Measurements from ENCODE around the gene FGD6. TPM values are rescaled to one million over a fixed set of nuclear protein-coding genes. Genes with fewer than 3 reads are reported as not detected.

The FGD6 gene
- total RNA-seq, 1 donor from 2014 or later: 42.1 TPM

DNA sequence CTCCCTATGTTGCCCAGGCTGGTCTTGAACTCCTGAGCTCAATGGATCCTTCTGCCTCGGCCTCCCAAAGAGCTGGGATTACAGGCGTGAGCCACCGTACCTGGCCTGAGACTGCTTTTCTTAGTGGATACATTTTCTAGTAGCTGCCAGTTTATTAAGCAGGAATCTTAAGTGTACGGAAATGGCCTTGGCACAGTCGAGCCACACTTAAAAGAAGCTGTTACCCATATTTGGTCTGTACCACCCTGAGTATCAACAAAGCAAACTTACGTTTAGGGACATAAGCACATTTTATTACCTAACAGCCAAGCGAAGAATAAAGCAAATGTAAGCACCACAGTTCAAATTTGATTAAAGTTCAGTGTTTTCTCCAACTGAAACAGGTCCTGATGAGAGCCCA lies 93.2 kb downstream of the FGD6 start:
- no peak for DNase-seq
- TF ChIP-seq, protein P1, sequence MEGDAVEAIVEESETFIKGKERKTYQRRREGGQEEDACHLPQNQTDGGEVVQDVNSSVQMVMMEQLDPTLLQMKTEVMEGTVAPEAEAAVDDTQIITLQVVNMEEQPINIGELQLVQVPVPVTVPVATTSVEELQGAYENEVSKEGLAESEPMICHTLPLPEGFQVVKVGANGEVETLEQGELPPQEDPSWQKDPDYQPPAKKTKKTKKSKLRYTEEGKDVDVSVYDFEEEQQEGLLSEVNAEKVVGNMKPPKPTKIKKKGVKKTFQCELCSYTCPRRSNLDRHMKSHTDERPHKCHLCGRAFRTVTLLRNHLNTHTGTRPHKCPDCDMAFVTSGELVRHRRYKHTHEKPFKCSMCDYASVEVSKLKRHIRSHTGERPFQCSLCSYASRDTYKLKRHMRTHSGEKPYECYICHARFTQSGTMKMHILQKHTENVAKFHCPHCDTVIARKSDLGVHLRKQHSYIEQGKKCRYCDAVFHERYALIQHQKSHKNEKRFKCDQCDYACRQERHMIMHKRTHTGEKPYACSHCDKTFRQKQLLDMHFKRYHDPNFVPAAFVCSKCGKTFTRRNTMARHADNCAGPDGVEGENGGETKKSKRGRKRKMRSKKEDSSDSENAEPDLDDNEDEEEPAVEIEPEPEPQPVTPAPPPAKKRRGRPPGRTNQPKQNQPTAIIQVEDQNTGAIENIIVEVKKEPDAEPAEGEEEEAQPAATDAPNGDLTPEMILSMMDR (IDR thresholded peaks at IDR 0.05; ENCODE audit: partially characterized antibody, unreplicated experiment): no peak
- no peak overlapping the region for H3K4me3 Mint-ChIP-seq (ENCODE audit: unreplicated experiment)
- no peaks in the 10 kb centered on the region for H3K27me3 Mint-ChIP-seq (ENCODE audit: unreplicated experiment)
- H3K9me3 Mint-ChIP-seq (ENCODE audit: unreplicated experiment): no peaks in the 10 kb centered on the region
- H3K4me1 Mint-ChIP-seq (ENCODE audit: low read depth, unreplicated experiment): no peaks in the 10 kb centered on the region
- no peak overlapping the region for H3K27ac Mint-ChIP-seq (ENCODE audit: unreplicated experiment)
- H3K36me3 Mint-ChIP-seq (ENCODE audit: unreplicated experiment): no peaks in the 10 kb centered on the region

DNA sequence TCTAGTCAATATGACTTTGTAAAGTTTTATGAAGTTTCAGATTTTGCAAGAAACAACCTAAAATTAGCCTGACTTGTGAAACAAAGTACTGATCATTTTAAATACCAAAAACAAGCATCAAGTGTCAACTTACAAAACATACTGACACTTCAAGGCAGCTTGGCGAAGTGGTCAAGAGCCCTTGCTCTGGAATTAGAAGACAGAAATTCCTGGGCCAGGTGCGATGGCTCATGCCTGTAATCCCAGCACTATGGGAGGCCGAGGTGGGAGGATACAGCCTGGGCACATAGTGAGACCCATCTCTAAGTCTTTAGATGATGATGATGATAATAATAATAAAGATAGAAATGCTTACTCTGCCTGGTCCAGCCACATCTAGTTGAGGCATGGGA lies 98.5 kb downstream of the FGD6 start:
- Mint-ChIP-seq H3K27me3 (ENCODE audit: unreplicated experiment) (no peaks in the 10 kb centered on the region), H3K4me3 (ENCODE audit: unreplicated experiment) (no peak overlapping the region), H3K27ac (ENCODE audit: unreplicated experiment) (no peak overlapping the region), H3K9me3 (ENCODE audit: unreplicated experiment) (no peaks in the 10 kb centered on the region), H3K36me3 (ENCODE audit: unreplicated experiment) (no peaks in the 10 kb centered on the region), H3K4me1 (ENCODE audit: low read depth, unreplicated experiment) (no peaks in the 10 kb centered on the region)
- TF ChIP-seq, protein P1 (IDR thresholded peaks at IDR 0.05; ENCODE audit: partially characterized antibody, unreplicated experiment): no peak
- no peak for DNase-seq

DNA sequence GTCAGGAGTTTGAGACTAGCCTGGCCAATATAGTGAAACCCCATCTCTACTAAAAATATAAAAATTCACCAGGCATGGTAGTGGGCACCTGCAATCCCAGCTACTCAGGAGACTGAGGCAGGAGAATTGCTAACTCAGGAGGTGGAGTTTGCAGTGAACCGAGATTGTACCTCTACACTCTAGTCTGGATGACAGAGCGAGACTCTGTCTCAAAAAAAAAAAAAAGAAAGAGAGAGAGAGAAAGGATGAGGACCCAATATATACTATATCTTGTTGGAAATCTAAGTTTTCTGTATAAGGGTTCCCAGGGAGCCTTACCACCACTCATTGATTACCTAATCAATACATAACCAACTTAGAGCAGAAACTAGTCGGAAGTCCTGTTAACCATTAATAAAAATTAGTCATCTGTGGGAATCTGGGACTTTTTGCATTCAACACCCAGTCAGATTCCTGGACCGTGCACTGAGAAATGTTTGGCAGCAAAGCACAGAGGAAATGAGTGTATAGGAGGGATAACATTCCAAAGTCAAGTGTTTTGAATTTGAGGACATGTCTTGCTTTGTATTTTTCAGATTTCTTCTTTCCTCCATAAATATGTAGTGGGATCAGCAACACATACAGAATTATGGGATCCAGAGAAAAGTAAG lies 99.0 kb downstream of the FGD6 start:
- no peak for DNase-seq
- TF ChIP-seq, protein P1 (IDR thresholded peaks at IDR 0.05; ENCODE audit: partially characterized antibody, unreplicated experiment): no peak
- Mint-ChIP-seq H3K4me1 (ENCODE audit: low read depth, unreplicated experiment) (no peaks in the 10 kb centered on the region), H3K36me3 (ENCODE audit: unreplicated experiment) (no peaks in the 10 kb centered on the region), H3K4me3 (ENCODE audit: unreplicated experiment) (no peak overlapping the region), H3K27ac (ENCODE audit: unreplicated experiment) (no peak overlapping the region), H3K9me3 (ENCODE audit: unreplicated experiment) (no peaks in the 10 kb centered on the region), H3K27me3 (ENCODE audit: unreplicated experiment) (no peaks in the 10 kb centered on the region)

DNA sequence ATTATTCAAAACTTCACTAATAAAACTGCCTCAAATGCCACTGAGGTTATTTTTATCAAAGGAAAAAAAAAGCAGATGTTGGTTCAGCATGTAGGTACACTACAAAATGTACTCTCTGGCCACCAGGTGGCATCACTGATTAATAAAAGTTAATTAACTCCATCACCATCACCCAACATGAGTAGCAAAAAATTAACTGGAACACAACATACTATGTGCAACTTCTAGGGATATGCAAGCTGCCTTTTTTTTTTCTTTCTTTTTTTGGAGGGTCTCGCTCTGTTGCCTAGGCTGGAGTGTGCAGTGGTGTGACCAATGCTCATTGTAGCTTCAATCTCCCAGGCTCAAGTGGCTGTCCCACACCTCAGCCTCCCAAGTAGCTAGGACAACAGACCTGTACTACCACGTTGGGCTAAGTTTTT lies 100.1 kb downstream of the FGD6 start:
- Mint-ChIP-seq H3K9me3 (ENCODE audit: unreplicated experiment) (peaks cover 1% of the 10 kb centered on the region), H3K27ac (ENCODE audit: unreplicated experiment) (no peak overlapping the region), H3K4me1 (ENCODE audit: low read depth, unreplicated experiment) (no peaks in the 10 kb centered on the region), H3K27me3 (ENCODE audit: unreplicated experiment) (no peaks in the 10 kb centered on the region), H3K4me3 (ENCODE audit: unreplicated experiment) (no peak overlapping the region), H3K36me3 (ENCODE audit: unreplicated experiment) (no peaks in the 10 kb centered on the region)
- DNase-seq: peak; percentile 21
- TF ChIP-seq, protein P1 (IDR thresholded peaks at IDR 0.05; ENCODE audit: partially characterized antibody, unreplicated experiment): peak; percentile 82

DNA sequence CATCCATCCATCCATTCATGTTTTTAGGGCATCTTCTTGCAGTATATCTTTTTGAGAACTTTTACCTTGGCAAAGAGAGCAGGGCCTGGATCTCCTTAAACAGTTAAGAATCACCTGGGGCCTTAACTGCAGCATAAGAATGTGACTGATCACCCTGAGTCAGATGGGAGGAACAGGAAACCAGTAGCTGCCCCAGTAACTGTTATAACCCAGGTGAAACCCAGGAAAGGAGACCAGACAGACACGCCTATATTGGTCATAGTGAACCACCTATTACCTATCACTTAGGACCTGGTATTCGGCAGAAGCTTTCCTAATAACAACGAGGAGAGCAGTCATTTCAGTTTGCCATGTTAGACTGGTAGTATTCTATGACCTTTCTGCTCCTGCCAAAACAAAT lies 100.5 kb downstream of the FGD6 start:
- Mint-ChIP-seq H3K4me1 (ENCODE audit: low read depth, unreplicated experiment) (no peaks in the 10 kb centered on the region), H3K4me3 (ENCODE audit: unreplicated experiment) (no peak overlapping the region), H3K27me3 (ENCODE audit: unreplicated experiment) (no peaks in the 10 kb centered on the region), H3K27ac (ENCODE audit: unreplicated experiment) (no peak overlapping the region), H3K36me3 (ENCODE audit: unreplicated experiment) (no peaks in the 10 kb centered on the region), H3K9me3 (ENCODE audit: unreplicated experiment) (peaks cover 1% of the 10 kb centered on the region)
- no peak for DNase-seq
- TF ChIP-seq, protein P1 (IDR thresholded peaks at IDR 0.05; ENCODE audit: partially characterized antibody, unreplicated experiment): no peak

All from glutamatergic neuron (in vitro differentiated cells).